Measurements from ENCODE around the gene ZBTB4.
A peak's percentile ranks its signal among the peaks of the same experiment; 100 is the strongest.

Gene ZBTB4

DNA sequence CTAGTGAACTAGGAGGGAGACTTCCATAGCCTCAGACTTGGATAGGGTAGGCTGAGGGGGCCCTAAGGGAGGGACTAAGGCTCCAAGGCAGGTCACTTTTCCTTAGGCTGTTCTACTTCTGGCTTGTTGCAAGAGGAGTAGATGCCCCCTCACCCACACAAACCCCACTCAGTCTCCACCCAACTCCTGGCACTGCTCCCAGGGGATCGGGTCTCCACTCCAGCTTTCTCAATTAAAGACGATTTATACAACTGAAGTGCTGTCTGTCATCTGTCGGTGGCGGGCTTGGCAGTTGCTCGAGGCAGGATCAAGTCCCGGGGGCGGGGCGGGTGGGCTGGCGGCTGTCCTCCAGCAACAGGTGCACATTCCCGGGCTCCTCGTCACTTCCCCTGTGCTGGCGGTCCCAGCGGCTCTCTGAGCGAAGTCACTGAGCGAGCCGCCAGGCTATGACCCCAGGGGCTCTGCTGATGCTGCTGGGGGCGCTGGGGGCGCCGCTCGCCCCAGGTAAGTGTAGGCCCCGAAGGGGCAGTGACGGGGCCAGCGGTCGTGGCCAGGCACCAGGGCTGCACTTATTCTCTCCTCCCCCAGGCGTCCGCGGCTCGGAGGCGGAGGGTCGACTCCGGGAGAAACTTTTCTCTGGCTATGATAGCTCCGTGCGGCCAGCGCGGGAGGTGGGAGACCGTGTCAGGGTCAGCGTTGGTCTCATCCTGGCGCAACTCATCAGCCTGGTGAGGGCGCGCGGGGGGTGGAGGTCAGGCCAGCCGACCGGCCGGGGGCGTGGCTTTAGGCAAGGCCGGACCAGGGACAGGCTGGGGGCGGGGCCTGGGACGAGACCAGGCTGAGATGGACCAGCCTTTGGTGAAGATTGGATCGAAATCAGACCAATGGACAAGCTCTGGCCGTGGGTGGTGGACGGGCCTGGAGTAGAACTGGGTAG lies 34.5 kb downstream of the ZBTB4 start, which contains the start of gene CHRNB1:
TSS of gene CHRNB1 (plus strand) at position 380 of the 937 bp plus-strand sequence. CDS start at position 447, 67 bp downstream.
- peak; percentile 74 to 75 for DNase-seq
- TF ChIP-seq GATA1 (IDR thresholded peaks at IDR 0.05; ENCODE audit: low read depth, low read length) (no peak), POLR2A (IDR thresholded peaks at IDR 0.05; ENCODE audit: low read length) (no peak)

GRCh38 chr17:7443499-7444485 lies 35.6 kb downstream of the ZBTB4 start:
- TF ChIP-seq GATA1 (IDR thresholded peaks at IDR 0.05; ENCODE audit: low read depth, low read length) (no peak), POLR2A (IDR thresholded peaks at IDR 0.05; ENCODE audit: low read length) (no peak)
- DNase-seq, result no peak

GRCh38 chr17:7442142-7442541 lies 37.3 kb downstream of the ZBTB4 start:
- no peak for DNase-seq
- no peak for TF ChIP-seq POLR2A (IDR thresholded peaks at IDR 0.05; ENCODE audit: low read length)

GRCh38 chr17:7441266-7441665 lies 38.2 kb downstream of the ZBTB4 start:
- no peak for DNase-seq
- TF ChIP-seq POLR2A (IDR thresholded peaks at IDR 0.05; ENCODE audit: low read length), result no peak
- TF ChIP-seq GATA1 (IDR thresholded peaks at IDR 0.05; ENCODE audit: low read depth, low read length), result no peak

DNA sequence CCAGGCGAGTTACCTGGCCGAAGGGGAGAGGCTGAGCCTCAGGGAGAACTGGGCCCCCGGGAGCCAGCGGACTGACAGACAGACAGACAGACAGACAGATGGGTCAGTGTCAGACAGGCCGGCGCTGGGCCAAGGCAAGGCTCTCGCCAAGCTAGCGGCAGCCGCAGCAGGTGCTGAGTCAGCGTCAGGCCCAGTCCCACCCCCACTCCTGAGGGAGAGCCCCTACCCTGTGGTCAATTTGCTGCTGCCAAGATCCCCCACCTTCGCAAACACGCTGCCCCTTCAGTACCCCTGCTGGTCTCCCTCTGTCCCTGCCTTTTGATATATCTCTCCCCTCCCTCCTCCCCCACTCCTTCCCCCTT lies 38.6 kb downstream of the ZBTB4 start:
- TF ChIP-seq GATA1 (IDR thresholded peaks at IDR 0.05; ENCODE audit: low read depth, low read length) (no peak), POLR2A (IDR thresholded peaks at IDR 0.05; ENCODE audit: low read length) (no peak)
- peak; percentile 65 to 73 for DNase-seq

GRCh38 chr17:7440113-7440833 lies 39.2 kb downstream of the ZBTB4 start:
- peak; percentile 47 to 60 for DNase-seq
- no peak for TF ChIP-seq GATA1 (IDR thresholded peaks at IDR 0.05; ENCODE audit: low read depth, low read length)
- no peak for TF ChIP-seq POLR2A (IDR thresholded peaks at IDR 0.05; ENCODE audit: low read length)

DNA sequence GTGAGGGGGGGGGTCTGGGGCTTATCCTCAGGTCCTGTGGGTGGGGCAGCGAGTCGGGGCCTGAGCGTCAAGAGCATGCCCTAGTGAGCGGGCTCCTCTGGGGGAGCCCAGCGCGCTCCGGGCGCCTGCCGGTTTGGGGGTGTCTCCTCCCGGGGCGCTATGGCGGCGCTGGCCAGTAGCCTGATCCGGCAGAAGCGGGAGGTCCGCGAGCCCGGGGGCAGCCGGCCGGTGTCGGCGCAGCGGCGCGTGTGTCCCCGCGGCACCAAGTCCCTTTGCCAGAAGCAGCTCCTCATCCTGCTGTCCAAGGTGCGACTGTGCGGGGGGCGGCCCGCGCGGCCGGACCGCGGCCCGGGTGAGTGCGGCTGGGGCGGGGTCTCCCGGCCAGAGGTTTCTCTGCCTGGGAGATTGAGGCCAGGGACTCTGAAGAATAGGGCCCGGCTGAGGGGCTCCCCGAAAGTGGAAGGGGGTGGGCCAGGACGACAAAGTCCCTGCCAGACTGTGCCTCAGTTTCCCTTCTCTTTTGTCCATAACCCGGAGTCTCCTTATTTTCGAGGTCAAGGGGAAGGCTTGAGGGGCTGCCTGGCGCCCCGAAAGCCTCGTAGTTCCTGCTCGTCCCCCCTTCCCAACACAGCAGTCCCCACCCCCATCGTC lies 39.8 kb downstream of the ZBTB4 start, which contains the start of gene FGF11:
TSS of gene FGF11 (plus strand) at position 51 of the 651 bp plus-strand sequence. CDS start at position 160, 109 bp downstream.
- no peak for TF ChIP-seq POLR2A (IDR thresholded peaks at IDR 0.05; ENCODE audit: low read length)
- no peak for TF ChIP-seq GATA1 (IDR thresholded peaks at IDR 0.05; ENCODE audit: low read depth, low read length)
- no peak for DNase-seq

DNA sequence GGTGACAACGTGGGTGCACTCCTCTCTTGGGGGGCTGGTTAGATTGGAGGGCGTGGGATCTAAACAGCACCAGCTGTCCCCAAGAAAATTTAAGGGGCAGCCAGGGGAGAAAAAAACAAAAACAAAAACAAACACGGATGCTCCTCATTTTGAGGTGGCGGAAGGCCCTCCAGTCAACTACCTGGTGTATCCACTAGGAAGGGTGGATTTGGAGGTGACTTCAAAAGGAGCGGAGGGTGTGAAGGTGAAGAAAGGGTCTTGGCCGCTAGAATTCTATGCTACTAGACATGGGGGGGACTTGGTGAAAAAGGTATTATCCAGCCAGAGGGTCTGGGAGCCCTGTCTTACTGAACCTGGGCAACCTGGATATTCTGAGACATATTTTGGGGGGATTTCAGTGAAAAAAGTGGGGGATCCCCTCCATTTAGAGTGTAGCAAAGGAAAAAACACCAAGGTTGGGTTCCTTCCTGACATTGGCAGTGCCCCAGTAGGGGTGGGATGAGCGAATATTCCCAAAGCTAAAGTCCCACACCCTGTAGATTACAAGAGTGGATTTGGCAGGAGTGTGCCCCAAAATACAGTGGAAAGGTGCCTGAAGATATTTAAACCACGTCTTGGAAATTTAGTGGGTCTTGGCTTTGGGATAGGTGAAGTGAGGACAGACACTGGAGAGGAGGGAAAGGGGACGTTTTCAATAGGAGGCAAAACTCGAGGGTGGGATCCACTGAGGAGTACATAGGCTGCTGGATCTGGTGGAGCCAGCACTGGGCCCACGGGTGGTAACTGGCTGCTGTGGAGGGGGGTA lies 40.6 kb downstream of the ZBTB4 start:
- no peak for DNase-seq
- TF ChIP-seq GATA1 (IDR thresholded peaks at IDR 0.05; ENCODE audit: low read depth, low read length) (no peak), POLR2A (IDR thresholded peaks at IDR 0.05; ENCODE audit: low read length) (no peak)

- TF ChIP-seq GATA1 (IDR thresholded peaks at IDR 0.05; ENCODE audit: low read depth, low read length) (no peak), POLR2A (IDR thresholded peaks at IDR 0.05; ENCODE audit: low read length) (no peak)
- DNase-seq, result peak; percentile 22 to 28
Observed at GRCh38 chr17:7437950-7438614, 41.3 kb downstream of the ZBTB4 start.

GRCh38 chr17:7437369-7437863 lies 42.0 kb downstream of the ZBTB4 start:
- no peak for TF ChIP-seq GATA1 (IDR thresholded peaks at IDR 0.05; ENCODE audit: low read depth, low read length)
- no peak for TF ChIP-seq POLR2A (IDR thresholded peaks at IDR 0.05; ENCODE audit: low read length)
- no peak for DNase-seq

- DNase-seq, result peak; percentile 85 to 90
- no peak for TF ChIP-seq POLR2A (IDR thresholded peaks at IDR 0.05; ENCODE audit: low read length)
- TF ChIP-seq GATA1 (IDR thresholded peaks at IDR 0.05; ENCODE audit: low read depth, low read length), result no peak
Observed at GRCh38 chr17:7436556-7437368, 42.7 kb downstream of the ZBTB4 start.
